DOHH2 (cell line): ENCODE results near the gene CTNNBL1.

Experiments used
- H3F3A ChIP-seq: fragments of 200-600 bp; sonication (generic), shearing (Covaris generic); 2 replicates; pipeline ENCODE4 v1.6.0; 2016; ENCODE audit warnings: antibody characterized with exemption, mild to moderate bottlenecking; ENCODE audit not compliant: control insufficient read depth, insufficient read depth
- H3K27ac ChIP-seq: fragments of 200-600 bp; sonication (generic); 2 replicates; pipeline ENCODE4 v1.5.1; 2014; ENCODE audit warnings: low read depth, mild to moderate bottlenecking, low read length, moderate library complexity
- H3K27me3 ChIP-seq: fragments of 200-600 bp; sonication (generic); 2 replicates; pipeline ENCODE4 v1.6.1; 2014; ENCODE audit warnings: mild to moderate bottlenecking, low read length, mixed read lengths; ENCODE audit not compliant: control insufficient read depth
- H3K36me3 ChIP-seq: fragments of 200-600 bp; sonication (generic); 2 replicates; pipeline ENCODE4 v1.6.1; 2014; ENCODE audit warnings: mild to moderate bottlenecking, low read length, moderate library complexity, mixed read lengths; ENCODE audit not compliant: control insufficient read depth
- H3K4me1 ChIP-seq: fragments of 200-600 bp; sonication (generic); 2 replicates; pipeline ENCODE4 v1.6.1; 2014; ENCODE audit warnings: mild to moderate bottlenecking, low read length, mixed read lengths; ENCODE audit not compliant: control insufficient read depth
- H3K4me2 ChIP-seq: fragments of 200-600 bp; sonication (generic); 2 replicates; pipeline ENCODE4 v1.6.0; 2014; ENCODE audit warnings: mild to moderate bottlenecking, low read length, moderate library complexity
- H3K4me3 ChIP-seq: fragments of 200-600 bp; sonication (generic); 2 replicates; pipeline ENCODE4 v1.5.1; 2014; ENCODE audit warnings: mild to moderate bottlenecking, low read length, mixed read lengths
- H3K79me2 ChIP-seq: fragments of 200-600 bp; sonication (generic); 2 replicates; pipeline ENCODE4 v1.6.1; 2014; ENCODE audit warnings: mild to moderate bottlenecking, low read length, mixed read lengths; ENCODE audit not compliant: control insufficient read depth
- H3K9me2 ChIP-seq: fragments of 200-600 bp; sonication (generic); replicated peaks from 2 replicates; pipeline ENCODE4 v1.6.1; 2014; ENCODE audit warnings: mild to moderate bottlenecking, low read length, mixed read lengths; ENCODE audit not compliant: control insufficient read depth
- H3K9me3 ChIP-seq: fragments of 200-600 bp; sonication (generic); 2 replicates; pipeline ENCODE4 v1.6.1; 2014; ENCODE audit warnings: antibody characterized with exemption, low read length, mixed read lengths; ENCODE audit not compliant: control insufficient read depth, insufficient read depth
- H4K20me1 ChIP-seq: fragments of 200-600 bp; sonication (generic); 2 replicates; pipeline ENCODE4 v1.6.0; 2014; ENCODE audit warnings: low read depth, mild to moderate bottlenecking, antibody characterized with exemption, low read length, moderate library complexity; ENCODE audit not compliant: control insufficient read depth, insufficient read depth
- EZH2phosphoT487 ChIP-seq: fragments of 200-600 bp; sonication (generic); IDR thresholded peaks from 2 replicates; pipeline ENCODE4 v1.6.1; 2017; ENCODE audit warnings: borderline replicate concordance, mild to moderate bottlenecking, antibody characterized with exemption, low read length, moderate library complexity, mixed read lengths
- TF ChIP-seq, protein P1 (sequence below): fragments of 200-600 bp; sonication (generic); IDR thresholded peaks from one replicate; pipeline ENCODE4 v1.5.1; 2014; ENCODE audit warnings: antibody characterized with exemption, mild to moderate bottlenecking, low read depth, low read length; ENCODE audit not compliant: poor library complexity, severe bottlenecking

The CTNNBL1 gene

DNA sequence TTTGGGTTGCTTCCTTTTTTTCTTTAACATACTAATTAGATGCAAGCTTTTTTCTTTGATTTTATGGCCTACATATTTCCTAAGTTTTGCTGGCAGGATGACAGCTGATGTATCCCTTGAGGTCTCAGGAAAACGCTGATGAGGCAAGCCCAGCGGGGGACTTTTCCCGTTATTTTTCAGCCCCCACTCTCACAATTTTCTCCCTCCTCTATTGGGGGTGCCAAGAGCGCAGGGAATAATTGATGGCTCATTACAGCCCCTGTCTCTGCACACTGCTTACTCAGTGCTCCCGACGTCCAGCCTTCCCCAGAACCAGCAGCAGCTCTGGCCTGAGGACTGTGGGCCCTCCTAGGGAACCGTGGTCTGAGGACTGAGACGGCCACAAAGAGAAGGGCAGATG is 170.5 kb downstream of the CTNNBL1 start:
- Histone ChIP-seq H3K9me3 (no peaks in the 10 kb centered on the region), H3K4me2 (no peak overlapping the region), H3K27me3 (no peaks in the 10 kb centered on the region), H3K27ac (no peak overlapping the region), H3K4me1 (no peaks in the 10 kb centered on the region), H4K20me1 (no peaks in the 10 kb centered on the region), H3K79me2 (no peaks in the 10 kb centered on the region), H3K4me3 (no peak overlapping the region), H3K9me2 (no peaks in the 10 kb centered on the region), H3K36me3 (peaks cover 12% of the 10 kb centered on the region; the same call in 1 of the 2 replicates), H3F3A (no peaks in the 10 kb centered on the region)
- no peak for TF ChIP-seq EZH2phosphoT487
- TF ChIP-seq, protein P1, sequence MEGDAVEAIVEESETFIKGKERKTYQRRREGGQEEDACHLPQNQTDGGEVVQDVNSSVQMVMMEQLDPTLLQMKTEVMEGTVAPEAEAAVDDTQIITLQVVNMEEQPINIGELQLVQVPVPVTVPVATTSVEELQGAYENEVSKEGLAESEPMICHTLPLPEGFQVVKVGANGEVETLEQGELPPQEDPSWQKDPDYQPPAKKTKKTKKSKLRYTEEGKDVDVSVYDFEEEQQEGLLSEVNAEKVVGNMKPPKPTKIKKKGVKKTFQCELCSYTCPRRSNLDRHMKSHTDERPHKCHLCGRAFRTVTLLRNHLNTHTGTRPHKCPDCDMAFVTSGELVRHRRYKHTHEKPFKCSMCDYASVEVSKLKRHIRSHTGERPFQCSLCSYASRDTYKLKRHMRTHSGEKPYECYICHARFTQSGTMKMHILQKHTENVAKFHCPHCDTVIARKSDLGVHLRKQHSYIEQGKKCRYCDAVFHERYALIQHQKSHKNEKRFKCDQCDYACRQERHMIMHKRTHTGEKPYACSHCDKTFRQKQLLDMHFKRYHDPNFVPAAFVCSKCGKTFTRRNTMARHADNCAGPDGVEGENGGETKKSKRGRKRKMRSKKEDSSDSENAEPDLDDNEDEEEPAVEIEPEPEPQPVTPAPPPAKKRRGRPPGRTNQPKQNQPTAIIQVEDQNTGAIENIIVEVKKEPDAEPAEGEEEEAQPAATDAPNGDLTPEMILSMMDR: no peak

- no peaks in the 10 kb centered on the region for H3K9me2 ChIP-seq
- TF ChIP-seq EZH2phosphoT487: no peak
- TF ChIP-seq, protein P1: no peak
- no peaks in the 10 kb centered on the region for H3F3A ChIP-seq
- no peaks in the 10 kb centered on the region for H3K79me2 ChIP-seq
- H3K4me2 ChIP-seq: no peak overlapping the region
- H3K27ac ChIP-seq: no peak overlapping the region
- no peaks in the 10 kb centered on the region for H3K4me1 ChIP-seq
- no peaks in the 10 kb centered on the region for H3K27me3 ChIP-seq
- no peaks in the 10 kb centered on the region for H3K9me3 ChIP-seq
- peaks cover under 1% of the 10 kb centered on the region; the same call in 1 of the 2 replicates for H3K36me3 ChIP-seq
- no peaks in the 10 kb centered on the region for H4K20me1 ChIP-seq
- H3K4me3 ChIP-seq: no peak overlapping the region
Observed at GRCh38 chr20:37866051-37866450, 172.2 kb downstream of the CTNNBL1 start.

DNA sequence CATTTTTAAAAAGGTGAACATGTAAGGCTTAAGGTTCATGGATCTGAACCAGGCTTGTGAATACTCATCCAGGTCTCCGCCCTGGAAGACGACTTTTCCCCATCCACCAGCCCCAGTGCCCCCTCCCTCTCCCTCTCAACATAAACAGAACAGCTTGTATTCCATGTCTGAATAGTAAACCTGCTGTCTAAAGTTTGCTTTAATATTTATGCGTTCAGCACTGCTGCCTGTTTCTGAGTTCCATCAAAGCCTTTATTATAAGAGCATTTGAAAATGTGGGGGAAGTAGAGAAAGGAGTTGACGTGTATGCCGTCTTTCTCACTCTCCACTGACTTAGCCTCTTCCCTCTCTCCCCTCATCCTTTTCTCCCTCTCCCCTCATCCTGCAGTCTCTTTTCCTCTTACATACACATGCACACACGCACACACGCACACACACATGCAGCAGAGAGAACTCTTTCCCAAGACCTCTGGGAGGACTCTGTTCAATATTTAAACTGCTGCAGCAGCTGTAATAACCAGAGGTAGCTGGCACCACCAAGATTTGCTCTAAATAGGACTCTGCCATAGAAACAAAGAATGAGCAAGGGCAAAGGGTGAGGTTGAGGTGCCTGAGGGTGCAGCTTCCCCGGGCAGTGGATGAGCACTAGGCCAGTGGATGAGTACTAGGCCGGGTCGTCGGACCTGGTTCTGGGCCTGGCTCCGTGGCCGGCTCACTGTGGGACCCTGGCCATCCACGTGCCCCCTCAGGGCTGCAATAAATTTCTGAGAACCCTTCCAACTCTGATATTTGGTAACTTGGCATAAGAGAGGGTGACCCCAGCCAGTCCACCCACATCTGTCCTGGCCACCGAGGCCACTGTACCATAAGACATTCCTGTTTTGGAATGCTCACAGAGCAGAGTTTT is 173.7 kb downstream of the CTNNBL1 start:
- Histone ChIP-seq H3K27me3 (no peaks in the 10 kb centered on the region), H3K4me3 (no peak overlapping the region), H3K9me2 (no peaks in the 10 kb centered on the region), H3K9me3 (no peaks in the 10 kb centered on the region), H3K4me1 (no peaks in the 10 kb centered on the region), H3K27ac (no peak overlapping the region), H4K20me1 (no peaks in the 10 kb centered on the region), H3K79me2 (no peaks in the 10 kb centered on the region), H3K36me3 (no peaks in the 10 kb centered on the region), H3F3A (no peaks in the 10 kb centered on the region), H3K4me2 (no peak overlapping the region)
- no peak for TF ChIP-seq EZH2phosphoT487
- TF ChIP-seq, protein P1: no peak
